Neural crest cell (in vitro differentiated cells): Measurements from ENCODE around the gene GDPGP1. TPM values are rescaled to one million over a fixed set of nuclear protein-coding genes. Genes with fewer than 3 reads are reported as not detected.

ENCODE experiments used
- DNase-seq: peaks from one replicate; pipeline ENCODE4 v3.0.0; 2021; ENCODE audit warnings: low read depth, mixed read lengths, low spot score
- H3K27ac Mint-ChIP-seq: one replicate; pipeline ENCODE4 v1.8.0; 2021; ENCODE audit warnings: mild to moderate bottlenecking, mixed read lengths; ENCODE audit not compliant: unreplicated experiment
- H3K27me3 Mint-ChIP-seq: 2 replicates; pipeline ENCODE4 v1.8.0; 2021; ENCODE audit warnings: low read depth, mild to moderate bottlenecking, mixed read lengths
- H3K36me3 Mint-ChIP-seq: 2 replicates; pipeline ENCODE4 v1.8.0; 2021; ENCODE audit warnings: low read depth, mild to moderate bottlenecking, mixed read lengths
- H3K4me1 Mint-ChIP-seq: 2 replicates; pipeline ENCODE4 v1.8.0; 2021; ENCODE audit warnings: mixed read lengths
- H3K4me3 Mint-ChIP-seq: one replicate; pipeline ENCODE4 v1.8.0; 2021; ENCODE audit warnings: mild to moderate bottlenecking, mixed read lengths
- H3K9me3 Mint-ChIP-seq: 2 replicates; pipeline ENCODE4 v1.8.0; 2021; ENCODE audit warnings: mixed read lengths
- CTCF ChIP-seq: fragments of 200-600 bp; sonication (generic); conservative IDR thresholded peaks from 2 replicates; pipeline ENCODE4 v1.5.0; 2021; ENCODE audit warnings: antibody characterized with exemption, mild to moderate bottlenecking
- total RNA-seq: library from RNA; stranded (reverse); gene quantifications from 2 replicates; pipeline ENCODE4 v1.2.1, GENCODE V29; 2021

GDPGP1 gene
- total RNA-seq, 1 donor from 2014 or later: 7.0 TPM

- Mint-ChIP-seq H3K4me3 (no peak overlapping the region), H3K27me3 (no peaks in the 10 kb centered on the region), H3K36me3 (no peaks in the 10 kb centered on the region), H3K27ac (no peak overlapping the region), H3K4me1 (no peaks in the 10 kb centered on the region), H3K9me3 (no peaks in the 10 kb centered on the region)
- peak; percentile 55 for DNase-seq
- peak; percentile 69 for TF ChIP-seq CTCF
These were observed 14.4 kb upstream of the GDPGP1 start for GRCh38 chr15:90219421-90220141.

GRCh38 chr15:90221246-90221900 is 12.6 kb upstream of the GDPGP1 start:
- Mint-ChIP-seq H3K27me3 (no peaks in the 10 kb centered on the region), H3K36me3 (no peaks in the 10 kb centered on the region), H3K4me3 (no peak overlapping the region), H3K27ac (no peak overlapping the region), H3K9me3 (no peaks in the 10 kb centered on the region), H3K4me1 (no peaks in the 10 kb centered on the region)
- TF ChIP-seq CTCF: peak; percentile 61
- DNase-seq: peak; percentile 32

- H3K4me3 Mint-ChIP-seq: no peak overlapping the region
- no peaks in the 10 kb centered on the region for H3K9me3 Mint-ChIP-seq
- H3K4me1 Mint-ChIP-seq: no peaks in the 10 kb centered on the region
- H3K27ac Mint-ChIP-seq: no peak overlapping the region
- no peaks in the 10 kb centered on the region for H3K27me3 Mint-ChIP-seq
- no peaks in the 10 kb centered on the region for H3K36me3 Mint-ChIP-seq
- DNase-seq: no peak
- TF ChIP-seq CTCF: no peak
These were observed 11.5 kb upstream of the GDPGP1 start for GRCh38 chr15:90222547-90222946.

- Mint-ChIP-seq H3K9me3 (no peaks in the 10 kb centered on the region), H3K27me3 (no peaks in the 10 kb centered on the region), H3K27ac (no peak overlapping the region), H3K4me1 (no peaks in the 10 kb centered on the region), H3K36me3 (no peaks in the 10 kb centered on the region), H3K4me3 (no peak overlapping the region)
- TF ChIP-seq CTCF: no peak
- DNase-seq: no peak
These were observed 10.4 kb upstream of the GDPGP1 start for GRCh38 chr15:90223441-90224165.

GRCh38 chr15:90225047-90225446 is 9.0 kb upstream of the GDPGP1 start:
- Mint-ChIP-seq H3K27me3 (no peaks in the 10 kb centered on the region), H3K36me3 (peaks cover 5% of the 10 kb centered on the region)

More at GRCh38 chr15:90225047-90225446, 9.0 kb upstream of the GDPGP1 start:
- no peak for DNase-seq
- no peaks in the 10 kb centered on the region for H3K4me1 Mint-ChIP-seq
- H3K27ac Mint-ChIP-seq: no peak overlapping the region
- H3K9me3 Mint-ChIP-seq: no peaks in the 10 kb centered on the region
- TF ChIP-seq CTCF: no peak
- H3K4me3 Mint-ChIP-seq: no peak overlapping the region
